Chondrocyte (in vitro differentiated cells): ENCODE data around the gene SPECC1L. TPM values are rescaled to one million over a fixed set of nuclear protein-coding genes. Genes with fewer than 3 reads are reported as not detected.

Experiments used
- DNase-seq: peaks from one replicate; pipeline ENCODE4 v3.0.0; 2021; ENCODE audit warnings: mixed read lengths, low spot score
- H3K27ac Mint-ChIP-seq: one replicate; pipeline ENCODE4 v1.8.0; 2021; ENCODE audit warnings: mild to moderate bottlenecking, moderate library complexity, mixed read lengths; ENCODE audit not compliant: unreplicated experiment
- H3K27me3 Mint-ChIP-seq: 2 replicates; pipeline ENCODE4 v1.8.0; 2021; ENCODE audit warnings: low read depth, mixed read lengths
- H3K36me3 Mint-ChIP-seq: 2 replicates; pipeline ENCODE4 v1.8.0; 2021; ENCODE audit warnings: low read depth, mixed read lengths
- H3K4me1 Mint-ChIP-seq: 2 replicates; pipeline ENCODE4 v1.8.0; 2021; ENCODE audit warnings: low read depth, mild to moderate bottlenecking, mixed read lengths
- H3K4me3 Mint-ChIP-seq: one replicate; pipeline ENCODE4 v1.8.0; 2021; ENCODE audit warnings: mild to moderate bottlenecking, moderate library complexity, mixed read lengths; ENCODE audit not compliant: unreplicated experiment
- H3K9me3 Mint-ChIP-seq: 2 replicates; pipeline ENCODE4 v1.8.0; 2021; ENCODE audit warnings: low read depth, mixed read lengths
- total RNA-seq: library from RNA; stranded (reverse); gene quantifications from 3 replicates; pipeline ENCODE4 v1.2.1, GENCODE V29; 2021
- TF ChIP-seq, protein P1 (sequence below): fragments of 200-600 bp; sonication (generic); IDR thresholded peaks from 2 replicates; pipeline ENCODE4 v1.5.0; 2021; ENCODE audit warnings: antibody characterized with exemption, mild to moderate bottlenecking, moderate library complexity

Gene SPECC1L
- total RNA-seq, 1 donor from 2014 or later, result 91.3 TPM

DNA sequence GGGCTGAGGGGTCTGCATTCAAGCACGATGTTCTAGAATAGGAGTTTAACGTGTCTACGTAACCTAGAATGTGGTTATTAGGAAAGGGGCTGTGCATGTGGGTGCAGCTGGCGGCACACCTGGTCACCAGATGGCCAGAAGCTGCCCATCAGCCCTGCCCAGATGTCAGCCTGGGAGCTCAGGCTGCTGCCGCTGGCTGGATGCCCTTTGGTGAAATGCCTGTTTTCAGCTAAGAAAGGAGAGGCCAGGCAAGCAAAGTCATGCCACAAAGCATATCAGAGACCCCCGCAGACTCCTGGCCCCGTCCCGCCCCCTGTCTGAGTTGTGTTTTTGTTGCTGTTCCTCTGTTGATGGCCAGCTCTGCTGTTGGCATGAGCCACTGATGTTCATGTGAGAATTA, 145.5 kb downstream of the SPECC1L start:
- no peaks in the 10 kb centered on the region for H3K27me3 Mint-ChIP-seq
- TF ChIP-seq, protein P1, sequence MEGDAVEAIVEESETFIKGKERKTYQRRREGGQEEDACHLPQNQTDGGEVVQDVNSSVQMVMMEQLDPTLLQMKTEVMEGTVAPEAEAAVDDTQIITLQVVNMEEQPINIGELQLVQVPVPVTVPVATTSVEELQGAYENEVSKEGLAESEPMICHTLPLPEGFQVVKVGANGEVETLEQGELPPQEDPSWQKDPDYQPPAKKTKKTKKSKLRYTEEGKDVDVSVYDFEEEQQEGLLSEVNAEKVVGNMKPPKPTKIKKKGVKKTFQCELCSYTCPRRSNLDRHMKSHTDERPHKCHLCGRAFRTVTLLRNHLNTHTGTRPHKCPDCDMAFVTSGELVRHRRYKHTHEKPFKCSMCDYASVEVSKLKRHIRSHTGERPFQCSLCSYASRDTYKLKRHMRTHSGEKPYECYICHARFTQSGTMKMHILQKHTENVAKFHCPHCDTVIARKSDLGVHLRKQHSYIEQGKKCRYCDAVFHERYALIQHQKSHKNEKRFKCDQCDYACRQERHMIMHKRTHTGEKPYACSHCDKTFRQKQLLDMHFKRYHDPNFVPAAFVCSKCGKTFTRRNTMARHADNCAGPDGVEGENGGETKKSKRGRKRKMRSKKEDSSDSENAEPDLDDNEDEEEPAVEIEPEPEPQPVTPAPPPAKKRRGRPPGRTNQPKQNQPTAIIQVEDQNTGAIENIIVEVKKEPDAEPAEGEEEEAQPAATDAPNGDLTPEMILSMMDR, result no peak
- no peak overlapping the region for H3K27ac Mint-ChIP-seq
- peaks cover 2% of the 10 kb centered on the region for H3K4me1 Mint-ChIP-seq
- no peak overlapping the region for H3K4me3 Mint-ChIP-seq
- no peak for DNase-seq
- no peaks in the 10 kb centered on the region for H3K9me3 Mint-ChIP-seq
- peaks cover 12% of the 10 kb centered on the region for H3K36me3 Mint-ChIP-seq

DNA sequence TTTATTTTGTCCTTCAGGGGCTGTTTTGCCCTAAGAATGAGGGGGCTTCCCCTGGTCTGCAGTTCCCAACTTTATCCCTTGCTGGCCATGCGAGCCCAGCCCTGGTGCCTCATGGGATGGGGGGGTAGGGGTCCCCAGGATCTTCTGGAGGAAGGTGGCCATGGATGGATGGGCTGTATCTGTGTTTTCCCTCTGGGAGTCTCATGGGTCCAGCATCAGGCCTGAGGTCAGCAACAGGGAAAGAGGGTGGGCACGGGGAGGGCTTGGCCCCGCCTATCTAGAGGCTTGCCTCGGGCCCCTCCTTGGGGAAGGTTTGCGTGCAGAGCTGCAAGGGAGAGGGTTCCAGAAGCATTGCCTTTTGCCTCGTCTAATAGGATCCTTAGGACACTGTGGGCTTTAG, 146.0 kb downstream of the SPECC1L start:
- Mint-ChIP-seq H3K27me3 (no peaks in the 10 kb centered on the region), H3K36me3 (peaks cover 12% of the 10 kb centered on the region), H3K4me3 (no peak overlapping the region), H3K4me1 (no peaks in the 10 kb centered on the region), H3K9me3 (no peaks in the 10 kb centered on the region), H3K27ac (no peak overlapping the region)
- DNase-seq, result no peak
- TF ChIP-seq, protein P1, result no peak

GRCh38 chr22:24417200-24417599, 146.6 kb downstream of the SPECC1L start:
- H3K4me3 Mint-ChIP-seq, result no peak overlapping the region
- TF ChIP-seq, protein P1, result no peak
- no peaks in the 10 kb centered on the region for H3K9me3 Mint-ChIP-seq
- peak; percentile 72 for DNase-seq
- peaks cover 12% of the 10 kb centered on the region for H3K36me3 Mint-ChIP-seq
- H3K27ac Mint-ChIP-seq, result no peak overlapping the region
- H3K4me1 Mint-ChIP-seq, result peaks cover under 1% of the 10 kb centered on the region
- H3K27me3 Mint-ChIP-seq, result no peaks in the 10 kb centered on the region

DNA sequence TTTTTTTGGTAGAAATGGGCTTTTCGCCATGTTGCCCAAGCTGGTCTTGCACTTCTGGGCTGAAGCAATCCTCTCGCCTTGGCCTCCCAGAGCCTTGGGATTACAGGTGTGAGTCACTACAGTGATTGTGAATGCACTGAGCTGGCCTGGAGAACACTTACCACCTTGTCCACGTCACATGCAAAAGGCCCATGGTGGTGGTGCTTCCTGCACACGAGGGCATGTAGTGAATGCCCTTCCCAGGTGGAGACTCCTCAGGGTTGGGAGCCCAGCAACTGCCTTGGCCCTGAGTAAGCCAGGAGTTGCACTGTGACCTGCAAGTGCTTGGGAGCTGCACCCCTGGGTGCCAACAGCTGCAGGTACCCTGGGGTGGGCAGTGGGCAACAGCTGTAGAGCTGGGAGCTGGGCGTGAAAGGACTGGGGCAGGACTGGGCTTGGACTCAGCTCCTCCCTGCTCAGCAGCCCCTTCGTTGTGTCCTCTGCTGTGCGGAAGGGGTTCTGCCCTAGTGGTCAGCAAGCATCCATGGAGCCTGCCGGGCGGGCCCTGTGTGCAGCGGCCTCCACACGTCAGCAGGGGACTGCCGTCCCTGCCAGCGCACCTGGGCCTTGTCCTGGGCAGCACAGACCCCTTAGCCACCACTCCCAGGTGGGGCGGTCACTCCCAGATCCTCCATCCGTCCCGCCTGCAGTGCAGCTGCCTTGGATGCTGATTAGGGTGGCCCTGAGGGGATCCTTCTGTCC, 147.4 kb downstream of the SPECC1L start:
- Mint-ChIP-seq H3K27me3 (no peaks in the 10 kb centered on the region), H3K36me3 (peaks cover 10% of the 10 kb centered on the region), H3K4me3 (no peak overlapping the region), H3K4me1 (peaks cover 6% of the 10 kb centered on the region), H3K9me3 (no peaks in the 10 kb centered on the region), H3K27ac (no peak overlapping the region)
- peak; percentile 92 for DNase-seq
- TF ChIP-seq, protein P1, result no peak

GRCh38 chr22:24418786-24419474, 148.3 kb downstream of the SPECC1L start:
- peaks cover 6% of the 10 kb centered on the region for H3K4me1 Mint-ChIP-seq

More at GRCh38 chr22:24418786-24419474, 148.3 kb downstream of the SPECC1L start:
- Mint-ChIP-seq H3K27ac (no peak overlapping the region), H3K36me3 (peaks cover 10% of the 10 kb centered on the region), H3K4me3 (no peak overlapping the region), H3K9me3 (no peaks in the 10 kb centered on the region), H3K27me3 (no peaks in the 10 kb centered on the region)
- TF ChIP-seq, protein P1, result no peak
- DNase-seq, result peak; percentile 72
